Ishikawa (cell line): ENCODE results near the gene MAGI1.

Source experiments
- EP300 ChIP-seq: IDR thresholded peaks from 2 replicates; pipeline ENCODE4 v1.6.1; 2012; ENCODE audit warnings: borderline replicate concordance
- NFIC ChIP-seq: IDR thresholded peaks from 2 replicates; pipeline ENCODE4 v1.6.1; 2012
- RAD21 ChIP-seq: IDR thresholded peaks from 2 replicates; pipeline ENCODE4 v1.6.1; 2012; ENCODE audit warnings: low read depth
- TAF1 ChIP-seq: IDR thresholded peaks from 2 replicates; pipeline ENCODE4 v1.6.1; 2012; ENCODE audit warnings: low read depth, mild to moderate bottlenecking
- YY1 ChIP-seq: IDR thresholded peaks from 2 replicates; pipeline ENCODE4 v1.6.1; 2012; ENCODE audit warnings: low read depth
- TF ChIP-seq, protein P1 (sequence below): IDR thresholded peaks from 2 replicates; pipeline ENCODE4 v1.6.1; 2012

DNA sequence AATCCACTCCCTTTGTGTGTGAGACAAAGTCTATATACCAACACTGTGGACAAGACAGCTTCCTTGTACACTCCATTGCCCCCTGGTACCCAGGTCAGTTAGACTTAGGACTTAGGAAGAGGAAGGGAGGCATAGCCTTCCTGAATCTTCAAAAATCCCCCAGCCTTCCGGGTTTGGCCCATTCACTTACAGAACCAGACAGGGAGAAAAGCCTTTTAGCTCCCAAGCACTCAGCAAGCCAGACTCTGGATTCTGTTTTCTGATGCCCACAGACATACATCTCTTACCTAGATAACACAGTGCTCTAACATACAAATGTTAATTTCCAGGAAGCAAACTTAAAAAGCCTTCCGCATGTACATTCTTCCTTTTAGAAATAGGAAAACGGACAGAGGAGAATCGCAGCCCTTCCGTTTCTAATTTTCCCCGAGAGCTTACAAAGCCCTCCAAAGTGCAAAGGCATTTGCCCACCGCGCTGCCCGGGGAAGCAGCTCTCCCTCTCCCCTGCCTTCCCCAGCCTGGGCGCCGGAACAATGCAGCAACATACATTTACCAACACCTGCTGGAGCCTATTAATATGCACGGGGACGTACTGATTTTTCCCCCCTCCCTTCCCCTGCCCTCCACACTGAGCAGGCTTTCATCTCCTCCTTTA, 442.0 kb downstream of the MAGI1 start:
- TF ChIP-seq, protein P1, sequence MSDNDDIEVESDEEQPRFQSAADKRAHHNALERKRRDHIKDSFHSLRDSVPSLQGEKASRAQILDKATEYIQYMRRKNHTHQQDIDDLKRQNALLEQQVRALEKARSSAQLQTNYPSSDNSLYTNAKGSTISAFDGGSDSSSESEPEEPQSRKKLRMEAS, result no peak
- no peak for TF ChIP-seq RAD21
- TF ChIP-seq TAF1, result no peak
- no peak for TF ChIP-seq YY1
- TF ChIP-seq EP300, result no peak
- TF ChIP-seq NFIC, result no peak
